ENCODE measurements around the gene AKAP7. TPM values are rescaled to one million over a fixed set of nuclear protein-coding genes. Genes with fewer than 3 reads are reported as not detected.

The AKAP7 gene
- polyA plus RNA-seq, 1 experiment, result 0.63 TPM

DNA sequence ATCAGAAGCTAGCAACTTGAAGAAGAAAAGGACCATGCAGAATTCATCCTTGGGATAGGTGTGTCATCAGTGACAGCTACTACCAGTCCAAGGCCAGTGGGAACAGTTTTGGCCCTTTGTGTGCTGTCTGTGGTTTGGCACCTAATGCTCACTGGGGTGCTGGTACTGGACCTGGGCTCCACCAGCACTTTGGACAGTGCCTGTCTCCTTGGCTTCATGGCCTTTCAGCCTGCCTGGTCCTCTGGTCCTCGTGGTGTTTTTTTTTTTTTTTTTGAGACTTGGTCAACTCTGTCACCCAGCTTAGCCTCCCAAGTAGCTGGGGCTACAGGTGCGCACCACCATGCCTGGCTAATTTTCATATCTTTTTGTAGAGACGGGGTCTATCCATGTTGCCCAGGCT lies 56.3 kb downstream of the AKAP7 start:
- no peak for DNase-seq (ENCODE audit: low read depth)
- TF ChIP-seq, protein P1, sequence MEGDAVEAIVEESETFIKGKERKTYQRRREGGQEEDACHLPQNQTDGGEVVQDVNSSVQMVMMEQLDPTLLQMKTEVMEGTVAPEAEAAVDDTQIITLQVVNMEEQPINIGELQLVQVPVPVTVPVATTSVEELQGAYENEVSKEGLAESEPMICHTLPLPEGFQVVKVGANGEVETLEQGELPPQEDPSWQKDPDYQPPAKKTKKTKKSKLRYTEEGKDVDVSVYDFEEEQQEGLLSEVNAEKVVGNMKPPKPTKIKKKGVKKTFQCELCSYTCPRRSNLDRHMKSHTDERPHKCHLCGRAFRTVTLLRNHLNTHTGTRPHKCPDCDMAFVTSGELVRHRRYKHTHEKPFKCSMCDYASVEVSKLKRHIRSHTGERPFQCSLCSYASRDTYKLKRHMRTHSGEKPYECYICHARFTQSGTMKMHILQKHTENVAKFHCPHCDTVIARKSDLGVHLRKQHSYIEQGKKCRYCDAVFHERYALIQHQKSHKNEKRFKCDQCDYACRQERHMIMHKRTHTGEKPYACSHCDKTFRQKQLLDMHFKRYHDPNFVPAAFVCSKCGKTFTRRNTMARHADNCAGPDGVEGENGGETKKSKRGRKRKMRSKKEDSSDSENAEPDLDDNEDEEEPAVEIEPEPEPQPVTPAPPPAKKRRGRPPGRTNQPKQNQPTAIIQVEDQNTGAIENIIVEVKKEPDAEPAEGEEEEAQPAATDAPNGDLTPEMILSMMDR (IDR thresholded peaks at IDR 0.05; ENCODE audit: insufficient read depth, low read depth, low read length), result no peak
- ChIA-PET CTCF (interaction anchor here (0.7 to 3.5 kb wide), 3 partner anchors 8 to 328 kb away, joined by 3 to 12 read pairs (median 5); no protein-coding TSS in a partner anchor), POLR2A (no interaction called here)
- Histone ChIP-seq H3K4me3 (ENCODE audit: low read depth, low read length) (no peak overlapping the region), H3K36me3 (ENCODE audit: control insufficient read depth, insufficient read depth, low read length) (no peaks in the 10 kb centered on the region), H3K27me3 (ENCODE audit: control insufficient read depth, insufficient read depth, low read length) (no peaks in the 10 kb centered on the region)

DNA sequence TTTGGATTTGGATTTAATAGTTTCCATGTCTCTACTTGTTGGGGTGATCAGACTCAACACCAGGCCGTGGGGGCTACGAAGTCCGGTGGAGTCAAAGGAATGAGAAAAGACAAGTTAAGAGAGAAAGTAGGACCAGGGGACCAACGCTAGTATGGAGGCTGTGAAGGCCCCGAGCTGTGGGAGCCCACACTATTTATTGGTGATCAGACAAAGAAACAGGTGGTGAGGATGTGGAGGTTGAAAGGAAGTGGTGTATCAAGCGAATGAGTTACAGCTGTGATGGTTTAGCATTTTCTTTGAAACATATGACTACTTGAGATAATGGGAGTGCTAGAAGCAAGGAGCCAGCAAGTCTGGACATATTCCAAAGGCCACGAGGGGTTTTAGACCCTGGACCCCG lies 62.4 kb downstream of the AKAP7 start:
- DNase-seq (ENCODE audit: low read depth), result no peak
- no peaks in the 10 kb centered on the region for H3K27me3 ChIP-seq (ENCODE audit: control insufficient read depth, insufficient read depth, low read length)
- H3K4me3 ChIP-seq (ENCODE audit: low read depth, low read length), result no peak overlapping the region
- no peaks in the 10 kb centered on the region for H3K36me3 ChIP-seq (ENCODE audit: control insufficient read depth, insufficient read depth, low read length)
- CTCF ChIA-PET, result interaction anchor here (3.6 kb wide), 1 partner anchor 336 kb away, joined by 35 read pairs; no protein-coding TSS in a partner anchor
- TF ChIP-seq, protein P1 (IDR thresholded peaks at IDR 0.05; ENCODE audit: insufficient read depth, low read depth, low read length), result no peak
- POLR2A ChIA-PET, result no interaction called here

DNA sequence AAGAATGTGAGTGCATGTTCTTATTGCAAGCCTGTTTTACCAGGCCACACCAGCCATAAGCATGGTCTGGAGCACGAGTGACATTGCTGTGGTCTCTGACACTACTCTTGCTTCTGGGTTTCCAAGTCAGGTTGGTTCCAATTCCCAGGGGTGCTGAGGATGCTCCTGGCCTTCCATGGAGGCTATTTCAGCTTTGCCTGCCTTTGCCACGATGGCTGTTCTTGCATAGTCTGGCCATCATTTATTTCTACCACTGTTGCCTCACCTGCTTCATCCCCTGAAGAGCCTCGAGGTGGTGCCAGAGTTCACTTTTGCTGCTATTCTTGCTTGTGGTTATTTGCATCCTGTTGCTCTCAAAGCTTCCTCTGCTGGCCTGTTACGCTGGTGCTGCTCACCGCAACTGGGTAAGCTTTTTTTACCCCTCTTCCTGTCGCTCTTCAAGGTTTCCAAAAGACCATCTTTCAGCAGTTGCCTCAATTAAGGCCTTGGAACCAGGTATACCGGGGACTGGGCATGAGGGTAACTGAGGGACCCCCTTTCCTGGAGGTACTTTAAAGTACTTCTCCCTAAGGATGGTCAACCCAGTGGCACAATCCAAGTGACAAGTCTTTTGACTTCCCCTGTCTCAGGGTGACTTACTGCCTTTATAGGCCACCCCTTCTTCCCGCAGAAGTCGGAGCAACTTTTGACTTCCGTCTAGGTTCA lies 64.5 kb downstream of the AKAP7 start:
- Histone ChIP-seq H3K4me3 (ENCODE audit: low read depth, low read length) (no peak overlapping the region), H3K36me3 (ENCODE audit: control insufficient read depth, insufficient read depth, low read length) (no peaks in the 10 kb centered on the region), H3K27me3 (ENCODE audit: control insufficient read depth, insufficient read depth, low read length) (no peaks in the 10 kb centered on the region)
- CTCF ChIA-PET, result interaction anchor here (0.6 to 3.6 kb wide), 14 partner anchors 10 to 343 kb away, joined by 3 to 35 read pairs (median 4); no protein-coding TSS in a partner anchor
- TF ChIP-seq, protein P1 (IDR thresholded peaks at IDR 0.05; ENCODE audit: insufficient read depth, low read depth, low read length), result peak; percentile 79
- DNase-seq (ENCODE audit: low read depth), result no peak
- POLR2A ChIA-PET, result no interaction called here

DNA sequence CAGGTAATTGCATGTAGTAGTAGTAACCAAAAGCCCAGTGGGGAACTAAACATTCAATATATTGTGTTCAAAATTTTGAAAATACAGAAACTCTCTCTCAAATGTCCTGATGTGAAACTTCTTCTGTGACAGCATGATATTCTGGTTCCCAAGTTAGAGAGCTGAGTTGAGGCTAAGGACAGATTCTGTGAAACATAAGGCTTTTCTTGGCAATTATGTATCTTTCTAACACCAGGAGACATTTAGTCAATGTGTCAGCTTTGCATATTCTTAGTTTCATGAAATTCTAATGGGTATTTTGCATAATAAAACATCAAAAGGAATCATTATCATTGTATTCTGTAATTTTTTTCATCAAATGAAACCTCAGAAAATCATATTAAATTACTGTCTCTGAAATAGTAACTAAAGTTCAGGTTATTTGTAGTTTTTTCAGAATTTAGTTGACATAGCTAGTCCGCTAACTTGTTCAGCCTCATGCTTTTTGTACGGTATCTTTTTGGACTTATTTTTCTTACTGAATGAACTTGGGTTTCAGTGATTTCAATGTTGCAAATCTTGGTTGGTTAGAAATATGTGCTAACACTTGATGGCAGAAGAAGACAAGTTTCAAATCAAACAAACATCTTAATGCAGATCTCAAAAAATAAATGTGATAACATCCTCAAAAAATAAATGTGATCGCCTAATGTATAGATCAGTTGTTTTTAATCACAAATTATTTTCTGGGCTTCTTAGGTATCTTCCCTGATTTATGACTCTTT lies 70.4 kb downstream of the AKAP7 start:
- TF ChIP-seq, protein P1 (IDR thresholded peaks at IDR 0.05; ENCODE audit: insufficient read depth, low read depth, low read length), result no peak
- H3K36me3 ChIP-seq (ENCODE audit: control insufficient read depth, insufficient read depth, low read length), result no peaks in the 10 kb centered on the region
- H3K27me3 ChIP-seq (ENCODE audit: control insufficient read depth, insufficient read depth, low read length), result no peaks in the 10 kb centered on the region
- CTCF ChIA-PET, result interaction anchor here (0.6 kb wide), 1 partner anchor 185 kb away, joined by 3 read pairs; no protein-coding TSS in a partner anchor
- no peak overlapping the region for H3K4me3 ChIP-seq (ENCODE audit: low read depth, low read length)
- no peak for DNase-seq (ENCODE audit: low read depth)
- POLR2A ChIA-PET, result no interaction called here
